ENCODE data around the gene KREMEN1. TPM values are rescaled to one million over a fixed set of nuclear protein-coding genes. Genes with fewer than 3 reads are reported as not detected.

KREMEN1 gene
- polyA plus RNA-seq, 4 donors, result 1.1 to 24.6 (median 7.0) TPM

DNA sequence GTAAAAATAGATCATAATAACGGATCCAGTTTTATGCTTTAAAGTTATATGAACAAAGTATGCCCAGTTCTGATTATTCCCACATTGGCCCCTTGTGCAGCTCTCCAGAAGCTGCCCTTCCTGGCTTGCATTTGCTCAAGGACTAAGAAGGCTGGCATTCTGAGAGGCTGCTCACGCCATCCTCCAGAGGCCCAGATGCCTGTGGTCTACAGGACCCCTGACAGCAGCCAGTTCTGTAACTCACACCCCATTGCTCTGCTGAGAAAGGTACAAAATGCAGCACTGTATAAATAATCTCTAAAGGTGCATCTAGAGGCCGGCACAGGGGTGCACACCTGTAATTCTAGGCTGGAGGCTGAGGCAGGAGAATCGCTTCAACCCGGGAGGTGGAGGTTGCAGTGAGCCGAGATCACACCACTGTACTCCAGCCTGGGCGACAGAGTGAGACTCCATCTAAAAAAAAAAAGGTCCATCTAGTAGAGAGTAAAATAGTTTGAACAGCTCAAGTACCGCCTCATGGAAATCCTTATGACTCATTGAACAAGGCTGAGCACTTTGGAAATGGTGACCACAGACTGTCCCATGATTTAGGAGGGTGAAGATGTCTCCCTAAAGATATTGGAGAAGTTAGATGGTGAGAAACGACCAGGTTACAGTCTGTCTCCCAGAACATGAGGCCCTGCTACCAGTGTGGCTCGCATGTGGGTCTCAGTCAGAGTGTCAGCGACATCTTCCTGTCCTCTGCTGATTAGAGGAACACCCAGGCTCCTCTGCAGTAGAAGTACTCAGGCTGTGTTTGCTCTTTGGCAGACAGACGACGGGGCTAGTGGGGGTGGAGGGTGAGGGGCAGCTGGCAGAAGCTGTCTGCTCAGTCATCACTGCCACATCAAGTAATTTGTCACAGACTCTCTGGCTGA is 56.3 kb downstream of the KREMEN1 start:
- WGBS, 3 donors, result 73 to 88% (median 84%) methylated on average over 13 of the region's 13 CpGs
- no peak overlapping the region for H3K4me3 ChIP-seq (ENCODE audit: low read depth in 1 of 3, low read length in 3 of 3)
- H3K9me3 ChIP-seq (ENCODE audit: control insufficient read depth in 2 of 2, insufficient read depth in 1 of 2, low read depth in 1 of 2, low read length in 1 of 2), result peaks cover 0 to 2% of the 10 kb centered on the region in 2 donors
- H3K36me3 ChIP-seq (ENCODE audit: control insufficient read depth in 3 of 3, insufficient read depth in 2 of 3, low read depth in 1 of 3, low read length in 3 of 3), result peaks cover 0 to 37% (median 0%) of the 10 kb centered on the region in 3 donors
- no peak for FAIRE-seq
- DNase-seq, result no peak
- no peaks in the 10 kb centered on the region for H3K27me3 ChIP-seq (ENCODE audit: control insufficient read depth in 3 of 3, insufficient read depth in 3 of 3, low read length in 3 of 3)
- no peaks in the 10 kb centered on the region for H3K4me1 ChIP-seq (ENCODE audit: control insufficient read depth in 3 of 3, insufficient read depth in 2 of 3, low read depth in 1 of 3, low read length in 2 of 3)
- peak overlapping the region in 1 of 3 donors; percentile 51 for H3K27ac ChIP-seq (ENCODE audit: low read depth in 1 of 3, low read length in 2 of 3)

DNA sequence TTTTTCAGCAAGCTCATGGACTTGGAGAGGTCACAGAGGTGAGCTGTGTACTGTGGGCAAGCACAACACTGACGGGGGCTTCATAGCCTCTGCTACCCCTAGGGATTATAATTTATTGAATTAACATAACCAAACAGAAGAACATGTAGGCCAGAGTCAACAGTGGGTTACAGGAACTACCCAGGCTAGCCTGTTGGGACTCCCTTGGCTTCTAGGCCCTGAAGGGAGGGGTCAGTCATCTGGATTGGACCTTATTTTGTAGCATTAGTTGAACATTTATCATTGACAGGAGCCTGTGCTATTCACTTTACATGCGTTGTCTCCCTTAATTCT is 56.9 kb downstream of the KREMEN1 start:
- Histone ChIP-seq H3K27me3 (ENCODE audit: control insufficient read depth in 3 of 3, insufficient read depth in 3 of 3, low read length in 3 of 3) (no peaks in the 10 kb centered on the region), H3K36me3 (ENCODE audit: control insufficient read depth in 3 of 3, insufficient read depth in 2 of 3, low read depth in 1 of 3, low read length in 3 of 3) (peaks cover 0 to 37% (median 0%) of the 10 kb centered on the region in 3 donors), H3K27ac (ENCODE audit: low read depth in 1 of 3, low read length in 2 of 3) (peak overlapping the region in 1 of 3 donors; percentile 51), H3K4me1 (ENCODE audit: control insufficient read depth in 3 of 3, insufficient read depth in 2 of 3, low read depth in 1 of 3, low read length in 2 of 3) (no peaks in the 10 kb centered on the region), H3K9me3 (ENCODE audit: control insufficient read depth in 2 of 2, insufficient read depth in 1 of 2, low read depth in 1 of 2, low read length in 1 of 2) (peaks cover 0 to 2% of the 10 kb centered on the region in 2 donors), H3K4me3 (ENCODE audit: low read depth in 1 of 3, low read length in 3 of 3) (no peak overlapping the region)
- 78 to 89% (median 85%) methylated on average over 2 of the region's 2 CpGs for WGBS, 3 donors
- DNase-seq, result no peak
- FAIRE-seq, result no peak

DNA sequence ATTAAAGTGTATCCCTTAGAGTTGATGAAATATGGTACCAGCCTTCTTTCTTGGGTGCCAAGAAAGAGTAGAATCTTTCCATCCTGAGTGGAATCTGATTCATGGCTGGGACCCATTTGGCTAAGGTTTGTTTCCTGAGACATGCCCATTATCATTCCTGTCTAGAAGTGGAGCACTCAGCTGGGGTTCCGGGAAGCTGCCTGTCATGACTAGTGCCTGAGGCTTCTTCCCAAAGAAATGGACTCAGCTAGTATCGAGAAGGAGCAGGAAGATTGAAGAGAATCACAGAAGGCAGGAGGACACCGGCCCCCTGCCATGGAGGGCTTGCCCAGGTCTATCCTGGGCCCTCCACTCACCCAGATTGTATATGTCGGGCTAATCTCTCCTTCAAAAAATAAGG is 57.6 kb downstream of the KREMEN1 start:
- Histone ChIP-seq H3K36me3 (ENCODE audit: control insufficient read depth in 3 of 3, insufficient read depth in 2 of 3, low read depth in 1 of 3, low read length in 3 of 3) (peaks cover 0 to 40% (median 0%) of the 10 kb centered on the region in 3 donors), H3K9me3 (ENCODE audit: control insufficient read depth in 2 of 2, insufficient read depth in 1 of 2, low read depth in 1 of 2, low read length in 1 of 2) (peaks cover 0 to 2% of the 10 kb centered on the region in 2 donors), H3K27me3 (ENCODE audit: control insufficient read depth in 3 of 3, insufficient read depth in 3 of 3, low read length in 3 of 3) (no peaks in the 10 kb centered on the region), H3K4me1 (ENCODE audit: control insufficient read depth in 3 of 3, insufficient read depth in 2 of 3, low read depth in 1 of 3, low read length in 2 of 3) (no peaks in the 10 kb centered on the region), H3K4me3 (ENCODE audit: low read depth in 1 of 3, low read length in 3 of 3) (no peak overlapping the region), H3K27ac (ENCODE audit: low read depth in 1 of 3, low read length in 2 of 3) (no peak overlapping the region)
- FAIRE-seq (no peak), DNase-seq (no peak)
- WGBS, 3 donors, result 93 to 100% (median 97%) methylated on average over 4 of the region's 4 CpGs

DNA sequence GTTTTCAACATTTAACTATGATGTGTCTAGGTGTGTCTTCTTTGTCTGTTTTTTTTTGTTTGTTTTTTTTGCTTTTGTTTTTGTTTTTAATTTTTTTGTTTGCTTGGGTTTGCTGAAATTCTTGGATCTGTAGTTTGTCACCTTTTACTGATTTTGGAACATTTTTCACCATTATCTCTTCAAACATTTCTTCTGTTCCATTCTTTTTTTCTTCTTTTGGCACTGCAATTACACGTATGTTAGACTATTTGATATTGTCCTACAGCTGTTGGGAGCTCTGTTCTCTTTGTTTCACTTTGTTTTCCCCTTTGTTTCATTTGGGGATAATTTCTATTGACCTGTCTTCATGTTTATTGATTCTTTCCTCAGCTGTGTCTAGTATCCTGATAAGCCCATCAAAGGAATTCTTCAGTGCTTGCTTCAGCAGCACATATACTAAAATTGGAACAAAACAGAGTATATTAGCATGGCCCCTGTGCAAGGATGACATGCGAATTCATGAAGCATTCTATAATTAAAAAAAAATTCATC is 60.8 kb downstream of the KREMEN1 start:
- FAIRE-seq, result no peak
- Histone ChIP-seq H3K27ac (ENCODE audit: low read depth in 1 of 3, low read length in 2 of 3) (no peak overlapping the region), H3K4me1 (ENCODE audit: control insufficient read depth in 3 of 3, insufficient read depth in 2 of 3, low read depth in 1 of 3, low read length in 2 of 3) (no peaks in the 10 kb centered on the region), H3K36me3 (ENCODE audit: control insufficient read depth in 3 of 3, insufficient read depth in 2 of 3, low read depth in 1 of 3, low read length in 3 of 3) (peaks cover 0 to 67% (median 0%) of the 10 kb centered on the region in 3 donors), H3K27me3 (ENCODE audit: control insufficient read depth in 3 of 3, insufficient read depth in 3 of 3, low read length in 3 of 3) (no peaks in the 10 kb centered on the region), H3K4me3 (ENCODE audit: low read depth in 1 of 3, low read length in 3 of 3) (no peak overlapping the region), H3K9me3 (ENCODE audit: control insufficient read depth in 2 of 2, insufficient read depth in 1 of 2, low read depth in 1 of 2, low read length in 1 of 2) (peaks cover 0 to 2% of the 10 kb centered on the region in 2 donors)
- no peak for DNase-seq
- WGBS, 3 donors, result 91 to 95% (median 94%) methylated on average over 2 of the region's 2 CpGs

DNA sequence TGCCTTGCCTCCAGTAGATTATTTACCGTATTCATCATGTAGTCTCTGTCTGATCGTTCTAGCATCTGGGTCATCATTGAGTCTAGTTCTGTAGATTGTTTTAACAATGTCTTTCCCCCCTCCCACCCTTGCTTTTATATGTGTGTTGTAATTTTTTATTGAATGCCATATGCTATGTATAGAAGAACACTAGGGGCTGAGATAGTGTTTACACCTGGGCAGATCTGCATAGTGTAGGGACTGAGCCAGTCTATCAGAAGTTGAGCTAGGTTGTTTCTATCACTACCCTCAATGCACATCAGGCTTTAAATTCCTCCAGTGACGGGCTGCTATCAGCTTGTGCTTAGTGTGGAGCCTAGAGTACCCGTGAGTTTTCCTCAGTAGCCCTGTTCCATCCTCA is 61.6 kb downstream of the KREMEN1 start:
- peaks cover 0 to 2% of the 10 kb centered on the region in 2 donors for H3K9me3 ChIP-seq (ENCODE audit: control insufficient read depth in 2 of 2, insufficient read depth in 1 of 2, low read depth in 1 of 2, low read length in 1 of 2)
- H3K27me3 ChIP-seq (ENCODE audit: control insufficient read depth in 3 of 3, insufficient read depth in 3 of 3, low read length in 3 of 3), result no peaks in the 10 kb centered on the region
- no peaks in the 10 kb centered on the region for H3K4me1 ChIP-seq (ENCODE audit: control insufficient read depth in 3 of 3, insufficient read depth in 2 of 3, low read depth in 1 of 3, low read length in 2 of 3)
- no peak overlapping the region for H3K27ac ChIP-seq (ENCODE audit: low read depth in 1 of 3, low read length in 2 of 3)
- WGBS, 3 donors, result 91 to 94% (median 92%) methylated on average over 4 of the region's 4 CpGs
- no peak for DNase-seq
- H3K36me3 ChIP-seq (ENCODE audit: control insufficient read depth in 3 of 3, insufficient read depth in 2 of 3, low read depth in 1 of 3, low read length in 3 of 3), result peaks cover 0 to 65% (median 0%) of the 10 kb centered on the region in 3 donors
- no peak overlapping the region for H3K4me3 ChIP-seq (ENCODE audit: low read depth in 1 of 3, low read length in 3 of 3)
- FAIRE-seq, result no peak

DNA sequence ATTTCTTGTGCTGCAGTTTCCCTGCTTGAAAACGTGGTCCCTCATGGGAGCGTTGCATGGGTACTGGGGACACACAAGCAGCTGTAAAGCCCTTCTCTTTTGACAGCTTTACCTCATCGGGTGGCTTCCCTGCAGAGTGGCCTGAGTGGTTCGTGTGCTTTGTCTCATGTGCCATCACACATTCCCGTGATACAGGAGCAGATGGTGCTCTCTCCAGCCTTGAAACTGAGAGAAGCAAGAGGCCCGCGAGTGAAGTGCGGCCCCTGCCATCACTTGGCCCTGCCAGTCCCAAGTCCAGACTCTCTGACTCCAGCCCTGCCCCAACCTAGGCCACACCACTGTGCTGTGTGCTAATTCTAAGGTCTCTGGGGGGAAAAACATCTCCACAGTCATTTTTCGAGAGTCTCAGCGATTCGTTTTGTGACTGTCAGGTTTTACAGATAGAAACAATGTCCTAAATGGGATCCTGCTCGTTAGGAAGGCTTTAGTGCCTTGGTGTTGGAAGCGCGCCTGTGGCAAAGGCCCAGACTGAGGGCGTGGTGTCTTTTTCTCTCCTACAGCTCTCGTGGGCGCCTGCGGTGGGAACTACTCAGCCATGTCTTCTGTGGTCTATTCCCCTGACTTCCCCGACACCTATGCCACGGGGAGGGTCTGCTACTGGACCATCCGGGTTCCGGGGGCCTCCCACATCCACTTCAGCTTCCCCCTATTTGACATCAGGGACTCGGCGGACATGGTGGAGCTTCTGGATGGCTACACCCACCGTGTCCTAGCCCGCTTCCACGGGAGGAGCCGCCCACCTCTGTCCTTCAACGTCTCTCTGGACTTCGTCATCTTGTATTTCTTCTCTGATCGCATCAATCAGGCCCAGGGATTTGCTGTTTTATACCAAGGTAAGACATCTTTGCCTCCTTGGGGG is 64.2 kb downstream of the KREMEN1 start:
- Histone ChIP-seq H3K9me3 (ENCODE audit: control insufficient read depth in 2 of 2, insufficient read depth in 1 of 2, low read depth in 1 of 2, low read length in 1 of 2) (peaks cover 0 to 2% of the 10 kb centered on the region in 2 donors), H3K27me3 (ENCODE audit: control insufficient read depth in 3 of 3, insufficient read depth in 3 of 3, low read length in 3 of 3) (no peaks in the 10 kb centered on the region), H3K27ac (ENCODE audit: low read depth in 1 of 3, low read length in 2 of 3) (peak overlapping the region in 1 of 3 donors; percentile 19), H3K36me3 (ENCODE audit: control insufficient read depth in 3 of 3, insufficient read depth in 2 of 3, low read depth in 1 of 3, low read length in 3 of 3) (peaks cover 0 to 71% (median 0%) of the 10 kb centered on the region in 3 donors), H3K4me1 (ENCODE audit: control insufficient read depth in 3 of 3, insufficient read depth in 2 of 3, low read depth in 1 of 3, low read length in 2 of 3) (no peaks in the 10 kb centered on the region), H3K4me3 (ENCODE audit: low read depth in 1 of 3, low read length in 3 of 3) (no peak overlapping the region)
- DNase-seq, result no peak
- no peak for FAIRE-seq
- WGBS, 3 donors, result 82 to 89% (median 85%) methylated on average over 31 of the region's 31 CpGs

DNA sequence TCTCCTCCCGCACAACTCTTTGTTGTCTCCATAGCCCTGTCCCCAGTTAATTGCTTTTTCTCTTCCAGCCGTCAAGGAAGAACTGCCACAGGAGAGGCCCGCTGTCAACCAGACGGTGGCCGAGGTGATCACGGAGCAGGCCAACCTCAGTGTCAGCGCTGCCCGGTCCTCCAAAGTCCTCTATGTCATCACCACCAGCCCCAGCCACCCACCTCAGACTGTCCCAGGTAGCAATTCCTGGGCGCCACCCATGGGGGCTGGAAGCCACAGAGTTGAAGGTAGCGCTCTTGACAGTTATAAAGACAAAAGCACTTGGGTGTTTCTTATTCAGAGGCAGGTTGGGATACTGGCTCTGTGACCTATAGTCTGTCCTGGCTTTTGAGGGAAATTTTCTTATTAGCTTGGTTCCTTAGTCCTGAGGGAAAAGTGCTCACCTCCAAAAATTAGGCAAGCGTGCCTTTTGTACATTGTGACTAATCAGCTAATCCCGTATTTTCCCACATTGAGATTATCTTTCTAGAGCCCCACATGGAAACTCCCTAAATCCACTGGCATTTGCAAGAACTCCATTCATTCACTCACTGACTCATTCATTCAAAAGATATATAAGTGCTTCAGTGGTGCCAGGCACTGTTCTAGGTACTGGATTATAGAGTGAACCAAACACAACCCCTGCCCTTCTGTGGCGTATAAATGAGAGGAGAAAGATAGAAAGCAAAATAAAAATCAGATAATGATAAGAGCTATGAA is 65.9 kb downstream of the KREMEN1 start:
- 92 to 94% (median 92%) methylated on average over 13 of the region's 13 CpGs for WGBS, 3 donors
- DNase-seq, result no peak
- FAIRE-seq, result no peak

More for the DNA sequence above, 65.9 kb downstream of the KREMEN1 start:
- Histone ChIP-seq H3K4me3 (ENCODE audit: low read depth in 1 of 3, low read length in 3 of 3) (no peak overlapping the region), H3K36me3 (ENCODE audit: control insufficient read depth in 3 of 3, insufficient read depth in 2 of 3, low read depth in 1 of 3, low read length in 3 of 3) (peaks cover 0 to 82% (median 0%) of the 10 kb centered on the region in 3 donors), H3K27me3 (ENCODE audit: control insufficient read depth in 3 of 3, insufficient read depth in 3 of 3, low read length in 3 of 3) (no peaks in the 10 kb centered on the region), H3K27ac (ENCODE audit: low read depth in 1 of 3, low read length in 2 of 3) (no peak overlapping the region), H3K4me1 (ENCODE audit: control insufficient read depth in 3 of 3, insufficient read depth in 2 of 3, low read depth in 1 of 3, low read length in 2 of 3) (no peaks in the 10 kb centered on the region), H3K9me3 (ENCODE audit: control insufficient read depth in 2 of 2, insufficient read depth in 1 of 2, low read depth in 1 of 2, low read length in 1 of 2) (no peaks in the 10 kb centered on the region)

Measured in small intestine (tissue), 7 donors.